Brain microvascular endothelial cell (primary cell): Measurements from ENCODE around the gene ITGA2B.
"Not testable (repeated sequence)": the region's sequence is repeated elsewhere in the genome, so short reads cannot be mapped to it uniquely, and the experiment has no call there.

ENCODE experiments used
- DNase-seq: peaks from one replicate; pipeline ENCODE4 v3.0.0-alpha.2; 2020
- H3K27ac ChIP-seq: fragments of 250-450 bp; sonication (Bioruptor Pico); 2 replicates; pipeline ENCODE4 v1.5.1; 2020; ENCODE audit warnings: mild to moderate bottlenecking, moderate library complexity
- H3K27me3 ChIP-seq: fragments of 250-450 bp; sonication (Bioruptor Pico); replicated peaks from 2 replicates; pipeline ENCODE4 v1.5.1; 2020; ENCODE audit warnings: mild to moderate bottlenecking
- H3K36me3 ChIP-seq: fragments of 250-450 bp; sonication (Bioruptor Pico); replicated peaks from 2 replicates; pipeline ENCODE4 v1.5.1; 2020; ENCODE audit warnings: mild to moderate bottlenecking
- H3K4me3 ChIP-seq: 2 replicates; pipeline ENCODE4 v1.5.1; 2011; ENCODE audit warnings: low read depth, mild to moderate bottlenecking, control low read depth, low read length, moderate library complexity
- CTCF ChIP-seq: IDR thresholded peaks from 2 replicates; pipeline ENCODE4 v1.5.1; 2011; ENCODE audit warnings: low read depth, mild to moderate bottlenecking, moderate library complexity, low read length, control low read depth, inconsistent platforms; ENCODE audit errors: missing control alignments
- in situ Hi-C: cut with HindIII; loops from 2 replicates; pipeline ENCODE4 v1.10.0; 2017; ENCODE audit warnings: low sequenced_read_pairs, low pct_ligation_motif_present

Gene ITGA2B

GRCh38 chr17:44376124-44376523, 13.3 kb downstream of the ITGA2B start:
- TF ChIP-seq CTCF: peak; percentile 75
- H3K4me3 ChIP-seq: no peak overlapping the region
- peaks cover under 1% of the 10 kb centered on the region for H3K27me3 ChIP-seq
- H3K27ac ChIP-seq: no peak overlapping the region
- peak; percentile 18 for DNase-seq
- in situ Hi-C loops: no loop called here
- H3K36me3 ChIP-seq: no peaks in the 10 kb centered on the region

- in situ Hi-C loops: no loop called here
- H3K27ac ChIP-seq: no peak overlapping the region
- peaks cover 4% of the 10 kb centered on the region for H3K27me3 ChIP-seq
- no peak for TF ChIP-seq CTCF
- no peak for DNase-seq
- H3K4me3 ChIP-seq: no peak overlapping the region
- H3K36me3 ChIP-seq: no peaks in the 10 kb centered on the region
These were observed 14.0 kb downstream of the ITGA2B start for GRCh38 chr17:44375196-44376017.

- Histone ChIP-seq H3K4me3 (no peak overlapping the region), H3K36me3 (no peaks in the 10 kb centered on the region), H3K27me3 (peaks cover 4% of the 10 kb centered on the region), H3K27ac (no peak overlapping the region)
- no peak for DNase-seq
- TF ChIP-seq CTCF: no peak
- in situ Hi-C loops: no loop called here
These were observed 14.9 kb downstream of the ITGA2B start for GRCh38 chr17:44374306-44375195.

- TF ChIP-seq CTCF: no peak
- H3K27me3 ChIP-seq: peaks cover 7% of the 10 kb centered on the region
- in situ Hi-C loops: no loop called here
These were observed 17.4 kb downstream of the ITGA2B start for GRCh38 chr17:44372036-44372435.

GRCh38 chr17:44369414-44370023, 19.9 kb downstream of the ITGA2B start:
- H3K36me3 ChIP-seq, H3K27ac ChIP-seq, in situ Hi-C loops, H3K4me3 ChIP-seq, DNase-seq, H3K27me3 ChIP-seq: not testable (repeated sequence)

More at GRCh38 chr17:44372036-44372435, 17.4 kb downstream of the ITGA2B start:
- Histone ChIP-seq H3K36me3 (no peaks in the 10 kb centered on the region), H3K4me3 (no peak overlapping the region), H3K27ac (no peak overlapping the region)
- no peak for DNase-seq

- H3K27ac ChIP-seq, in situ Hi-C loops, H3K27me3 ChIP-seq, DNase-seq, H3K36me3 ChIP-seq, H3K4me3 ChIP-seq: not testable (repeated sequence)
These were observed 20.8 kb downstream of the ITGA2B start for GRCh38 chr17:44368391-44369243.
